ENCODE data around the gene CCK. TPM values are rescaled to one million over a fixed set of nuclear protein-coding genes. Genes with fewer than 3 reads are reported as not detected.

CCK gene
- total and polyA plus RNA-seq, 2 experiments from 2014 or later: 3.1 to 4.2 TPM

GRCh38 chr3:42273361-42273760 is 7.4 kb upstream of the CCK start (continued):
- TF ChIP-seq ETS1 (IDR thresholded peaks at IDR 0.05): no peak

DNA sequence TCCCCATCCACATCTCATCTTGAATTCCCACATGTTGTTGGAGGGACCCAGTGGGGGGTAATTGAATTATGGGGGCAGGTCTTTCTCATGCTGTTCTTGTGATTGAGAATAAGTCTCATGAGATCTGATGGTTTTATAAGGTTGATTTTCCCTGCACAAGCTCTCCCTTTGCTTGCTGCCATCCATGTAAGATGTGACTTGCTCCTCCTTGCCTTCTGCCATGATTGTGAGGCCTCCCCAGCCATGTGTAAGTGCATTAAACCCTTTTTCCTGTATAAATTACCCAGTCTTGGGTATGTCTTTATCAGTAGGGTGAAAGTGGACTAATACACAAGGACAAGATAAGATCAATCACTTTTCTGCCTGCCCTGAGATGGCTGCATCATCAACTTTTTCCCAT is 5.8 kb upstream of the CCK start:
- no peaks in the 10 kb centered on the region for H3F3A ChIP-seq (replicated peaks; ENCODE audit: low read depth)
- DNase-seq (ENCODE audit: low spot score) (no peak), ATAC-seq (no peak)
- H3K27ac Mint-ChIP-seq: no peak overlapping the region
- no peak overlapping the region for H3K4me2 ChIP-seq
- no peak for TF ChIP-seq NANOG (IDR thresholded peaks at IDR 0.05; ENCODE audit: borderline replicate concordance)
- no peak for TF ChIP-seq JUNB (IDR thresholded peaks at IDR 0.05; ENCODE audit: unreplicated experiment)
- no peak for TF ChIP-seq CREB1 (CRISPR knock-in tag; IDR thresholded peaks at IDR 0.05; ENCODE audit: low read depth)
- TF ChIP-seq ZNF114 (CRISPR knock-in tag; IDR thresholded peaks at IDR 0.05): no peak
- TF ChIP-seq ETS1 (IDR thresholded peaks at IDR 0.05): no peak
- no peak for TF ChIP-seq POLR2AphosphoS5 (IDR thresholded peaks at IDR 0.05; ENCODE audit: low read depth)
- no peak for TF ChIP-seq ZNF331 (CRISPR knock-in tag; IDR thresholded peaks at IDR 0.05; ENCODE audit: low read depth)
- no peak for TF ChIP-seq EZH2phosphoT487 (IDR thresholded peaks at IDR 0.05; ENCODE audit: unreplicated experiment)
- TF ChIP-seq, protein P1, sequence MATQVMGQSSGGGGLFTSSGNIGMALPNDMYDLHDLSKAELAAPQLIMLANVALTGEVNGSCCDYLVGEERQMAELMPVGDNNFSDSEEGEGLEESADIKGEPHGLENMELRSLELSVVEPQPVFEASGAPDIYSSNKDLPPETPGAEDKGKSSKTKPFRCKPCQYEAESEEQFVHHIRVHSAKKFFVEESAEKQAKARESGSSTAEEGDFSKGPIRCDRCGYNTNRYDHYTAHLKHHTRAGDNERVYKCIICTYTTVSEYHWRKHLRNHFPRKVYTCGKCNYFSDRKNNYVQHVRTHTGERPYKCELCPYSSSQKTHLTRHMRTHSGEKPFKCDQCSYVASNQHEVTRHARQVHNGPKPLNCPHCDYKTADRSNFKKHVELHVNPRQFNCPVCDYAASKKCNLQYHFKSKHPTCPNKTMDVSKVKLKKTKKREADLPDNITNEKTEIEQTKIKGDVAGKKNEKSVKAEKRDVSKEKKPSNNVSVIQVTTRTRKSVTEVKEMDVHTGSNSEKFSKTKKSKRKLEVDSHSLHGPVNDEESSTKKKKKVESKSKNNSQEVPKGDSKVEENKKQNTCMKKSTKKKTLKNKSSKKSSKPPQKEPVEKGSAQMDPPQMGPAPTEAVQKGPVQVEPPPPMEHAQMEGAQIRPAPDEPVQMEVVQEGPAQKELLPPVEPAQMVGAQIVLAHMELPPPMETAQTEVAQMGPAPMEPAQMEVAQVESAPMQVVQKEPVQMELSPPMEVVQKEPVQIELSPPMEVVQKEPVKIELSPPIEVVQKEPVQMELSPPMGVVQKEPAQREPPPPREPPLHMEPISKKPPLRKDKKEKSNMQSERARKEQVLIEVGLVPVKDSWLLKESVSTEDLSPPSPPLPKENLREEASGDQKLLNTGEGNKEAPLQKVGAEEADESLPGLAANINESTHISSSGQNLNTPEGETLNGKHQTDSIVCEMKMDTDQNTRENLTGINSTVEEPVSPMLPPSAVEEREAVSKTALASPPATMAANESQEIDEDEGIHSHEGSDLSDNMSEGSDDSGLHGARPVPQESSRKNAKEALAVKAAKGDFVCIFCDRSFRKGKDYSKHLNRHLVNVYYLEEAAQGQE (IDR thresholded peaks at IDR 0.05; ENCODE audit: unreplicated experiment): no peak
- TF ChIP-seq EZH2 (IDR thresholded peaks at IDR 0.05; ENCODE audit: low read depth, unreplicated experiment): no peak
- no peak for TF ChIP-seq ZNF462 (CRISPR knock-in tag; IDR thresholded peaks at IDR 0.05)
- H3K79me2 ChIP-seq (replicated peaks; ENCODE audit: insufficient read depth): no peaks in the 10 kb centered on the region
- peaks cover 4% of the 10 kb centered on the region; the same call in 1 of the 3 replicates for H3K9me3 Mint-ChIP-seq
- peaks cover 7% of the 10 kb centered on the region for H3K27me3 Mint-ChIP-seq (ENCODE audit: insufficient read depth, low read depth, poor library complexity)
- H3K36me3 ChIP-seq (ENCODE audit: insufficient read depth): no peaks in the 10 kb centered on the region
- H3K4me1 ChIP-seq (ENCODE audit: insufficient read depth): no peaks in the 10 kb centered on the region
- no peak overlapping the region for H3K27ac ChIP-seq (ENCODE audit: low read depth)
- H3K36me3 Mint-ChIP-seq (ENCODE audit: low read depth): no peaks in the 10 kb centered on the region; the same call in 2 of the 3 replicates
- no peak overlapping the region for H2AFZ ChIP-seq
- no peak overlapping the region for H3K4me3 ChIP-seq
- no peak overlapping the region for H3K4me3 Mint-ChIP-seq
- no peaks in the 10 kb centered on the region for H3K4me1 Mint-ChIP-seq
- 0 out of 2 replicates have a peak, but pooled peaks cover 9% of the 10 kb centered on the region for H3K9me2 ChIP-seq (ENCODE audit: insufficient read depth)
- no peaks in the 10 kb centered on the region for H3K27me3 ChIP-seq (ENCODE audit: insufficient read depth)
- H4K20me1 ChIP-seq (replicated peaks; ENCODE audit: insufficient read depth): no peaks in the 10 kb centered on the region

Data from GM23338 (cell line).